Measurements from ENCODE around the gene DLG1.

The DLG1 gene

GRCh38 chr3:197239857-197240256, 58.6 kb downstream of the DLG1 start:
- FAIRE-seq = no peak
- no peak for TF ChIP-seq CTCF (IDR thresholded peaks at IDR 0.05; ENCODE audit: insufficient read depth, missing control alignments)
- DNase-seq (ENCODE audit: insufficient read length, low spot score) = no peak

GRCh38 chr3:197238842-197239241, 59.6 kb downstream of the DLG1 start:
- FAIRE-seq (no peak), DNase-seq (ENCODE audit: insufficient read length, low spot score) (no peak)
- TF ChIP-seq CTCF (IDR thresholded peaks at IDR 0.05; ENCODE audit: insufficient read depth, missing control alignments) = no peak

- FAIRE-seq (no peak), DNase-seq (ENCODE audit: insufficient read length, low spot score) (no peak)
- no peak for TF ChIP-seq CTCF (IDR thresholded peaks at IDR 0.05; ENCODE audit: insufficient read depth, missing control alignments)
Observed at GRCh38 chr3:197237897-197238296, 60.5 kb downstream of the DLG1 start.

- DNase-seq (ENCODE audit: insufficient read length, low spot score) (no peak), FAIRE-seq (no peak)
- TF ChIP-seq CTCF (IDR thresholded peaks at IDR 0.05; ENCODE audit: insufficient read depth, missing control alignments) = no peak
Observed at GRCh38 chr3:197236362-197236761, 62.0 kb downstream of the DLG1 start.

GRCh38 chr3:197234947-197235914, 63.2 kb downstream of the DLG1 start:
- FAIRE-seq = no peak

GRCh38 chr3:197231321-197231720, 67.1 kb downstream of the DLG1 start:
- DNase-seq (ENCODE audit: insufficient read length, low spot score) (no peak), FAIRE-seq (no peak)
- no peak for TF ChIP-seq CTCF (IDR thresholded peaks at IDR 0.05; ENCODE audit: insufficient read depth, missing control alignments)

More at GRCh38 chr3:197234947-197235914, 63.2 kb downstream of the DLG1 start:
- no peak for TF ChIP-seq CTCF (IDR thresholded peaks at IDR 0.05; ENCODE audit: insufficient read depth, missing control alignments)
- no peak for DNase-seq (ENCODE audit: insufficient read length, low spot score)

GRCh38 chr3:197229836-197230235, 68.6 kb downstream of the DLG1 start:
- DNase-seq (ENCODE audit: insufficient read length, low spot score) (no peak), FAIRE-seq (no peak)
- TF ChIP-seq CTCF (IDR thresholded peaks at IDR 0.05; ENCODE audit: insufficient read depth, missing control alignments) = no peak
